NCI-H748 (cell line): ENCODE data around the gene SCYL2.
"Not testable (repeated sequence)": the region's sequence is repeated elsewhere in the genome, so short reads cannot be mapped to it uniquely, and the experiment has no call there.

ENCODE experiments used
- DNase-seq: peaks from one replicate; lab custom pipeline; 2025; ENCODE audit not compliant: unreplicated experiment; lab: John Stamatoyannopoulos, UW

Gene SCYL2

DNA sequence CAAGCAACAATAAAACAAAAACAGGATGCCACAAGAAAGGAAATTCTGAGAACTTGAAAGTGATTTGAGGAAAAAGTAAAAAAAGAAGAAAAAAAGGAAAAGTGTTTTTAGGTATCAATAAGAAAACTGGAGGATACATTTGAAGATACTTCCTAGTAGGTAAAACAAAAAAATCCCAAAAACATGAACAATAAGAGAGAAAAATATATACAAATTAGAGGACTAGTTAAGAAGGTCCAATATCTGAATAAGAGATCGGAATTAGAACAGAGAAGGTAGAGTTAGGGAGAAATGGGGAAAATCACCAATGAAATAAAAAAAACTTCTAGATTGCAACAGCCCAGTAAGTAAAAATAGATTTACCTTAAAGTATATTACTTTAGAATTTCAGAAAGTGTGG lies 8.8 kb upstream of the SCYL2 start:
- no peak for DNase-seq

DNA sequence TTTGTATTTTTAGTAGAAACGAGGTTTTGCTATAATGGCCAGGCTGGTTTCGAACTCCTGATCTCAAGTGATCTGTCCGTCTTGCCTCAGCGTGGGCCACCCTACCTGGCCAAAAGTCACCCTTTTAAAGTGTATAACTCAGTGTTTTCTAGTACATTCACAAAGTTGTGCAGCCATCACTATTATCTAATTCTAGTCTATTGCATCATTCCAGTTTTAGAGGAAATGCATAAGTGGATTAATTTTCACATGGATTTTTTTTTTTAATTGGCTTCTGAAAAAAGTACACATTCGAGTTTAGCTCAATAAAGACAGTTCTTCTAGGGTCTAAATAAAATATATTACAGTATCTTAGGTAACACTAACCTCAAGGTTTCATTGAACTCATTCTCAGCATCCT lies 3.8 kb upstream of the SCYL2 start:
- DNase-seq = no peak

DNA sequence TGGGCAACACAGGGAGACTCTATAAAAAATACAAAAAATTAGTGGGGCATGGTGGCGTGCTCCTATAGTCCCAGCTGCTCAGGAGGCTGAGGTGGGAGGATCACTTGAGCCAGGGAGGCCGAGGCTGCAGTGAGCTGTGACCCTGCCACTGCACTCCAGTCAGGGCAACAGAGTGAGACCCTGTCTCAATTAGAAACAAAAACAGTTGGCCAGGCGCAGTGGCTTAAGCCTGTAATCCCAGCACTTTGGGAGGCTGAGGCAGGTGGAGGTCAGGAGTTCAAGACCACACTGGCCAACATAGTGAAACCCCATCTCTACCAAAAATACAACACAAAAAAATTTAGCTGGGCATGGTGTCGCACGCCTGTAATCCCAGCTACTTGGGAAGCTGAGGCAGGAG lies 1.9 kb upstream of the SCYL2 start:
- DNase-seq = not testable (repeated sequence)

DNA sequence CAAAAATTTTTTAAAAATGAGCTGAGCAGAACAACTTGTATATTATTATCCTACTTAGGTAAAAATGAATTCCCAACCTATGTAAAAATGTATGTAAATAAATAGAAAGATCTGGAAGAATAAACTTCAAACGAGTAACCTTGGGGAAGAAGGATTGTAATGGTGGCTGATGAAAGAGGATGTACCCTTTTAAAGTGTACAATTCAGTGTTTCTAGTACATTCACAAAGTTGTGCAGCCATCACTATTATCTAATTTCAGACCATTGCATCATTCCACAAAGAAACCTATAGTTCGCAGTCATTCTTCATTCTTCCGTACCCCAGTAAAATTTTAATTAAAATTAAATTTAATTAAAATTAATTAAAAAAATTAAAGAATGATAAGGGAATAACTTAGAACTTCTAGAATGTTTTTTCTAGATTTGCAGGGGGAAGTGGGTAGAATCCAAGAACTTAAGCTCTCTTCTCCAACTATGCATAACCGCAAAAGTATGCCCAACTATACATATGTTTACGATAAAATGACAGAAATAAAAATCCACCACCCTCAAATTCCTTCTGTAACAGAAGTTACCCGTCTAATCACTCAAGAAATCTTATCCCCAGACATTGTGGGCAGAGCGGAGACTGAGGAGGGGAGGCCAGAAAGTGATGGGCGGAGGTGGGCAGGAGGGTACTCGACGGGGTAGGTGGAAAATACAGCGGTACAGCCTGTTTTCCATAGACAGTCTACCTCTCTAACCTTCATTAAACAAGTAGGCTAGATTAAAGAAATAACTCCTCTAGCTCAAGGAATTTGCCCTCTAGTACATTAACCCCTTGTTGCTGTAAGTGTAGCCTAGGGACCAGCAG lies 1.0 kb upstream of the SCYL2 start:
- no peak for DNase-seq

DNA sequence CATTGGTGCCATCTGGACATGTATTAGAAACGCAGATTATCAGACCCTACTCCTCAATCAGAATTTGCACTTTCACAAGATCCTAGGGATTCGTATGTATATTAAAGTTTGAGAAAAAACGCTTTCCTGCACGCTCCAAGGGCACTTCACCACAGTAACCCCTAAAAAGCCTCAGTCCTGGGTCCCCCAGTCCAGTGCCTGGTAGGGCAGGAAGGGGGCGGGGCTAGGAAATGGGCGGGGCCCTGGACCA lies 467 bp upstream of the SCYL2 start:
- DNase-seq = no peak

DNA sequence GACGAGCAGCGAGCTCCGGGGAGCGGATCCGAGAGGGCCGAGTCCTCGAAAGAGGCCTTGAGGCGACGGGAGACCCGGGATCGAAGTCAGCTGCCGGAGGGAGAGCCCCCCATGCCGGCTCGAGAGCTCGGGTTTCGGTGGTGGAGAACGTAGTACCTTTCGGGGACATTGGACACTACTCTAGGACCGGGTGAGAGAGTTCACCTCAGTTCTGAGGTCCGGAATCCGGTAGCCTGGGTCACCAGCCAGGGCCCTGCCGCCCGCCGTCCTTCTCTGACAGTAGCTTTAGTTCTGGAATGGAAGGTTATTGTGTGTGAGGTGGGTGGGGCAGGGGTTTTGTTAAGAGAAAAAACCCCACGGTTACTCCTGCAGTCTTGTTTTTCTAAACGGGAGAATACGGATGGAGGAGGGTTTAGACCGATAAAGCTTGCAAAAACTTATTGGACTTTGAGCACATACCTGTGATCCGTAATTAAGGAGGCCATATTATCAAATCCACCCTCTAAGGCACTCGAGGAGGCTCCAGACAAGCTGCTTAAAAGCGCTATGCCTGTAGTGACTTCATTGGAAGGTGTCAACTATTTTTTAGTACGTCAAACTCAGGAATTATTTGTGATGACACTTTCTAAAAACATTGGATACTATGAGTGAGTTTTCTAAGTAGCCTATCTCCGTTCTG lies 765 bp downstream of the SCYL2 start:
- peak; percentile 52 for DNase-seq

DNA sequence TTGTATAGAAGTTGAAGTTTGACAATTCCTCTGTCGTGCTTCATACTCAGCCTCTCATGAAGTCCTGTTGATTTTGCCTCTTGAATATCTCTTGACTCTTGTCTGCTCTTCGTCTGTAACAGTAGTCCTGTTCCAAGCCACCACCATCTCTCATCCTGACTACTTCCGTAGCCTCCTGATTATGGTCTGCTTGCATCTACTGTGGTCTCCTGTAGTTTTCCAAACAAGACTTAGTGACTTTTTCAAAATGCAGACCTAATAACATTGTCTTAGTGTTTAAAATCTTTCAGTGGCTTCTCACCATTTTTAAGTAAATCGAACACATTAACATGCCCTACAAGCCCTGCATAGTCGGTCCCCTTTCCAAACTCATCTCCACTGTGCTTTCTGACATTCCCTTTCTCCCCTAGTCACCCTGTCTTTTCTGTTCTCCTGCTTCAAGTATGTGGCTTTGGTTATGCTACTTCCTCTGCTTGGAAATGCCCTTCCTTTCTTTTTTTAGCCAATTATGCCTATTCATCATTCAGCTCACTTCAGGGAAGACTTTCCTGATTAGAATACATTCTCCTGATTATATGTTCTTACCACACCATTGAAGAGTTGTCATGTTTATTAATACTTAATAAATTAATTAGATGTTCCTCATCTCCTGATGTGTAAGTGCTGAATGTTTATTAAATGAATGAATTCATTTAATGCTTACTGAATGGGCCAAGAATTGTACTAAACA lies 2.0 kb downstream of the SCYL2 start:
- no peak for DNase-seq

DNA sequence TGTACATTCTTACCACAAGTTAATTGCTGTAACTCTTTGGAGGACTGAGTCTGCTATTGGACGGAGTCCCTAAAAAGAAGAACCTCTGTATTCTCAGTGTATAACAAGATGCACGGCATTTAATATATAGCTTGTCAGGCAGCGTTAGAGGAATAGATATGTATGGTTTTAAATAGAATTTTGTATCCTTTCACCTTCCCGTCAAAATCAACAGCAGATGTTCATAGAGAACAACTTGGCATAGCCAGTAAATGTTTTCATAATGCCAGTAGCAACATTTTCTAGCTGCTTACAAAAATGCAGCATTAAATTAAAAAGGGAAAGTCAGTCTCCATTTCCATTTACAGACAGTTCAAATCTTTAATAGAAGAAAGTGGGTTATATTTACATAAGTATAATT lies 6.8 kb downstream of the SCYL2 start:
- no peak for DNase-seq

DNA sequence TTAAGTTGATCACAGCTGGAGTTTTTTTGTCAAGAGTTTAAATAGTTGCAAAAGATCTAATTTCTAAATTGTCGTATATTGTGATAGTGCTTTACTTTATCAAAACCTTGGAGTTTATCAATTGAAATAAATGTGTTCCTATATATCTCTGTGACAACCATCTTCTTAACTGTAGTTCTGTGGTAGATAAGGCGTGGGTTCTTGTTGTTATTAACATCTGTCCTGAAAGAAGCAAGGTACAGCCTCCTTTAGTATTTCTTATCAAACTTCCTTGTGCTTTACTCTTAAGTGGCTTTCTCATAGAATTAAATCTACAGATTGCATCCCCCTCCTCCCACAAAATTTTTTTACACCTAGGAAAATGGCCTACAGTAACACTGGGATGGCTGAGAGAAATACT lies 7.3 kb downstream of the SCYL2 start:
- DNase-seq = no peak

DNA sequence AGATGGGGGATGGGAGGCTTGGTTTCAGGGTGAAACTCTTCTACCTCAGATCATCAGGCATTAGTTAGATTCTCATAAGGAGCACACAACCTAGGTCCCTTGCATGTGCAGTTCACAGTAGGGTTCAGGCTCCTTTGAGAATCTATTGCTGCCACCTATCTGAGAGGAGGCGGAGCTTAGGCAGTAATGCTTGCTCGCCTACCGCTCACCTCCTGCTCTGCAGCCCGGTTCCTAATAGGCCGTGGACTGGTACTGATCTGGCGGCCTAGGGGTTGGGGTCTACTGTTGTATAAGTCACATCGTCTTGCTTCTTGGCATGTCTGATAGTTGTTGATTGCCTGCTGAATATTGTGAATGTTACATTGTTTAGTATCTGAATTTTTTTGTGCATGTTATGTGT lies 12.2 kb downstream of the SCYL2 start:
- DNase-seq = no peak

DNA sequence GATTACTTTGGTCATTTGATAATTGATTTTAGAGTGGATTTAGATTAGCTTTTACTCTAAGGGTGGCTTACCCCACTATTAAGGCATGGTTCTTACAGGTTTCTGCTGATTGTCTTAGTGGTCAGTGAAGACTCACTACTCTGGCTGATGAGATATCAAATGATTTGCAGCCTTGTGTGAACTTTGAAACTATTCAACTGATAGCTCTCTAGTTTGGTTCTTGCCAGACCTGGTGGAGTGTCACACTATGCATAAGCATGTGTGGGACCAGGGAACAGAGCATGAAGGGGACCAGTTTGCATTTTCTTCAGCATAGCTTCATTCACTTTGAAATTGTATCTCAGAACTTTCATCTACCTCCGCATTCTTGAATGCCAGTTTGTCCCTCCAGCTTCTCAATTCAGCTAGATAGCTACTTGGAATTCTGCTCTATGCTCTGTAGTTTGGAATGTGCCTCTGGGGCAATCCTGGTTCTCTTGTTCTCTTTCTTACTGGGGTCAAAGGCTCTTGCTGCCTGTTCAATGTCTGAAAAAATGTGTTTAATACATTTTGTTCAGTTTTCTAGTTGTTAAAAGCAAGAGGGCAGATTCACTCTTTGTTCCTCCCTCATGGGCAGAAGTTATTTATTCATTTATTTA lies 12.7 kb downstream of the SCYL2 start:
- no peak for DNase-seq

DNA sequence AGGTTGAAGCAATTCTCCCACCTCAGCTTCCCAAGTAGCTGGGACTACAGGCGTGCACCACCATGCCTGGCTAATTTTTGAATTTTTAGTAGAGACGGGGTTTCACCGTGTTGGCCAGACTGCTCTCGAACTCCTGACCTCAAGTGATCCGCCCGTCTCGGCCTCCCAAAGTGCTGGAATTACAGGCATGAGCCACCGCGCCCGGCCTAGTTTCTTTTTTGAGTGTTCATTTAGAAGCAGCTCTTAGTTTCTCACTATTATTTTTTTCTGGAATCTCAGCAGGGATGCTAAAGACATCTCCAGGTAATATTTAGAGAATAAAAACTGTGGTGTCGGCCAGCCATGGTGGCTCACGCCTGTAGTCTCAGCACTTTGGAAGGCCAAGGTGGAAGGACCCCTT lies 17.6 kb downstream of the SCYL2 start:
- DNase-seq = not testable (repeated sequence)

DNA sequence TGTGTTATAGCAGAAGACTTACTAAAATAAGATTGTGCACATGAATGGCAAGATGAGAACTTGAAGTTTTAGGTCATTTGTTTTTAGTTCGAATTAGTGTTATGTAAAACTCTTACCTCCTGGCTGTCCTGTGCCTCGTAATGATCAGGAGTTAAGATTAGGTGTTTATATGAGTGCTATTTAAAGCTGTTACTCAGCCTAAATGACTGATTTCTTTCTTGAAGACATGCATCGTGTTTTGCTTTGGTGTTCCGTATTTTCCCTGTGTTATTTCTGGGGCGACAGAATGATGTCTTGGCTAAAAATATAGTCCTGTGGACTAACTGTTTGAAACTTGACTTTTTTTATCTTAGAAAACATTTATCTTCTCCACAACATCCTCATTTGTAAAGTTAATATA lies 22.1 kb downstream of the SCYL2 start:
- no peak for DNase-seq

DNA sequence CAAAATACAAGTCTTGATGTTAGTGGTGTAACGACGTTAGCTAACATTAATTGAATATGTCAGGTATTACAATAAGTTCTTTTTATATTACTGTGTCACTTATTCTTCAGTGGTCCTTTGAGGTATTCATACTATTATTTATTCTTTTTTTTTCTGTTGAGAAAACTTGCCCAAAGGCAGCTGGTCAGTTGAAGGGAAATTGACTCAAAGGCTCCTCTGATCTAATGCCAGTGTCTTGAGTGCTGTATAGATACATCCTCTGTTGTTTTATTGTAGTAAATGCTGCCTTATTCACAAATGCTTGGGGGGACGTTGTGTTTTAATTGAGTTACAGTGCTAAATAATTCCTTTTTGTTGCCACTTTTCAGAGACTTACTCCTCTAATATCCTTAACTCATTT lies 23.0 kb downstream of the SCYL2 start:
- no peak for DNase-seq

DNA sequence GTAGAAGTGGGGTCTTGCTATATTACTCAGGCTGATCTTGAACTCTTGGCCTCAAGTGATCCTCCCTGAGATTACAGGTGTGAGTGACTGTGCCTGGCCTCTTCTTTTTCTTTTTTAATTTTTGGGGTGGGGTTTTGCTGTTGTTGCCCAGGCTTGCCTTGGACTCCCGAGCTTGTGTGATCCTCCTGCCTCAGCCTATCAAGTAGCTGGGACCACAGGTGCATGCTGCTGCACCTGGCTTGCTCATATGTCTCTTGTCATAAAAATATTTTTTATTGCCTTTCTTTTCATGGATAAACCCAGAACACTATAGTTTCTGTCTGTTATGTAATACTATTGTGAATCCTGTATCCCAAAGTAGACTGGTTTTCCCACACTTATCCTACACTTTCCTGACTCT lies 26.0 kb downstream of the SCYL2 start:
- peak; percentile 6 for DNase-seq

DNA sequence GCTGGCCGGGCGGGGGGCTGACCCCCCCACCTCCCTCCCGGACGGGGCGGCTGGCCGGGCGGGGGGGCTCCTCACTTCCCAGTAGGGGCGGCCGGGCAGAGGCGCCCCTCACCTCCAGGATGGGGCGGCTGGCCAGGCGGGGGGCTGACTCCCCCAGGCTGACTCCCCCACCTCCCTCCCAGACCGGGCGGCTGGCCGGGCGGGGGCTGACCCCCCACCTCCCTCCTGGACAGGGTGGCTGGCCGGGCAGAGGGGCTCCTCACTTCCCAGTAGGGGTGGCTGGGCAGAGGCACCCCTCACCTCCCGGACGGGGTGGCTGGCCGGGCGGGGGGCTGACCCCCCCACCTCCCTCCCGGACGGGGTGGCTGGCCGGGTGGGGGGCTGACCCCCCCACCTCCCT lies 27.4 kb downstream of the SCYL2 start:
- not testable (repeated sequence) for DNase-seq

DNA sequence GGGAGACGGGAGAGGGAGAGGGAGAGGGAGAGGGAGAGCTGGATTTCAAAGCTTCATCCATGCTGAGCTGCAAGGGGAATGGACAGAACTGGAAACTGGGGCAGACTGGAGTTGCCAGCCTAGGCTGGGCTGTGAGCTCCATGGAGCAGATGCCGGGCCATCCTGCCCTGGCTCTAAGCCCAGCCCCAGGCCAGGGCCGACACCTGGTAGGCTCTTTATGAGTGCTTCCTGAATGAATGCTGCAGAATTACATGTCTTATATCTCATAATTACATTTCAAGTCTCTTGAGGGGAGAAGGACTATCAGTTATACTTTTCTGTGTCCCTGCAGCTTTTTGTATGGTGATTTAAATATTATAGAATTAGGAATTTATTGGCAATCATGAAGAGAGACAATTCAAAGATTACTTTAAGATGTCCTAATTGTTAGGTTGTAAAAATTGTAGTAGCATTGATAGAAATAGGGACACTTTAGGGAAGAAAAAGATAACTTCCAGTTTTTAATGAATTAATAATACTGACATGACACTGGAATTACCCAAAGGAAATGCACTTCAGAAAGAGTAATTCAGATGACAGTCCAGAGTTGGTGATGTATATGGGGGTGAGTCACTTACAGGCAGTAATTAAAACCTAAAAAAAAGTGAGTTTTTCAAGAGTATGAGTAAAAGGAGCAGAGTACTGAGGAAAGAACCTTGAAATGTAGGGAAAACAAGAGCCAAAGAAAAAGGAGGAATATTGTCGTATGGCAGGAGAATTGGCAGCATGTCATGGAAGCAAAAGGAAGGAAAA lies 29.0 kb downstream of the SCYL2 start:
- no peak for DNase-seq

DNA sequence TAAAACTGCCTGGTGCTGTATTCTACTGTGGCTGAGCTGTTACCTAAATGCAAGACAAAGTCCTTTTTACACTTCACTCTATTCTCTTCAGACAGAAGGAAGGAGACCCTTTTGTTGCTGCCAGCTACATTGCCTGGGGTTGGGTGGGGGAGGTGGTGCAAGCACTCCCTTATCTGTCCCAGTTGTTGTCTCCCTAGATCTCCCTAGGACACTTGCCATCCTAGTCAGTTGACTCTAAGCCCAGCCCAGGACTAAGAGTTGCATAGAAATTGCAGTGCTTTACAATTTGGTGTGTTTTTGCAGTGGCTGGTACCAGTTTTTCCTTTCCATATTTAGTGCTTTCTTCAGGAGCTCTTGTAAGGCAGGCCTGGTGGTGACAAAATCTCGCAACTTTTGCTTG lies 35.1 kb downstream of the SCYL2 start:
- no peak for DNase-seq

DNA sequence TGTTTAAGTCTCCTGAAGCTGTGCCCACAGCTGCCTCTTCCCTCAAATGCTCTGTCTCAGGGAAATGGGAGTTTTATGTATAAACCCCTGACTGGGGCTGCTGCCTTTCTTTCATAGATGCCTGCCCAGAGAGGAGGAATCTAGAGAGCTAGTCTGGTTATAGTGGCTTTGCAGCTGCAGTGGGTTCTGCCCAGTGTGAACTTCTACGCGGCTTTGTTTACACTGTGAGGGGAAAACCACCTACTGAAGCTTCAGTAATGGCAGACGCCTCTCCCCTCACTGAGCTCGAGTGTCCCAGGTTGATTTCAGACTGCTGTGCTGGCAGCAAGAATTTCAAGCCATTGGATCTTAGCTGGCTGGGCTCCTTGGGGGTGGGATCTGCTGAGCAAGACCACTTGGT lies 36.9 kb downstream of the SCYL2 start:
- no peak for DNase-seq

DNA sequence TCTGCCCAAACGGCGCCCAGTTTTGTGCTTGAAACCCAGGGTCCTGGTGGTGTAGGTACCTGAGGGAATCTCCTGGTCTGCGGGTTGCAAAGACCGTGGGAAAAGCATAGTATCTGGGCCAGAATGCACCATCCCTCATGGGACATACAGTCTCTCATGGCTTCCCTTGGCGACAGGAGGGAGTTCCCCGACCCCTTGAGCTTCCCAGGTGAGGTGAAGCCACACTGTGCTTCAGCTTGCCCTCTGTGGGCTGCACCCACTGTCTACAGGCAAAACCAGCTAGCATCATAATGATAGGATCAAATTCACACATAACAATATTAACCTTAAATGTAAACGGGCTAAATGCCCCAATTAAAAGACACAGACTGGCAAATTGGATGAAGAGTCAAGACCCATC lies 37.4 kb downstream of the SCYL2 start:
- not testable (repeated sequence) for DNase-seq

DNA sequence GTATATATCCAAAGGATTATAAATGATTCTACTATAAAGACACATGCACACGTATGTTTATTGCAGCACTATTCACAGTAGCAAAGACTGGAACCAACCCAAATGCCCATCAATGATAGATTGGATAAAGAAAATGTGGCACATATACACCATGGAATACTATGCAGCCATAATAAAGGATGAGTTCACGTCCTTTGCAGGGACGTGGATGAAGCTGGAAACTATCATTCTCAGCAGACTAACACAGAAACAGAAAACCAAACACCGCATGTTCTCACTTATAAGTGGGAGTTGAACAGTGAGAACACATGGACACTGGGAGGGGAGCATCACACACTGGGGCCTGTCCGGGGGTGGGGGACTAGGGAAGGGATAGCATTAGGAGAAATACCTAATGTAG lies 41.2 kb downstream of the SCYL2 start:
- DNase-seq = not testable (repeated sequence)
